Smooth muscle cell (in vitro differentiated cells): ENCODE results near the gene TSKU. TPM values are rescaled to one million over a fixed set of nuclear protein-coding genes. Genes with fewer than 3 reads are reported as not detected.

Experiments used
- DNase-seq: peaks from one replicate; lab custom pipeline; 2025; ENCODE audit not compliant: unreplicated experiment; lab: John Stamatoyannopoulos, UW
- H2AFZ ChIP-seq: fragments of 200-600 bp; sonication (generic); 2 replicates; pipeline ENCODE4 v1.6.0; 2016; ENCODE audit warnings: antibody characterized with exemption, low read depth, mild to moderate bottlenecking
- H3F3A ChIP-seq: fragments of 200-600 bp; sonication (generic); 2 replicates; pipeline ENCODE4 v1.6.0; 2017; ENCODE audit warnings: antibody characterized with exemption, low read depth
- H3K27ac ChIP-seq: fragments of 200-600 bp; sonication (generic); 2 replicates; pipeline ENCODE4 v1.5.1; 2016; ENCODE audit warnings: low read depth, mild to moderate bottlenecking
- H3K27me3 ChIP-seq: fragments of 200-600 bp; sonication (generic); 2 replicates; pipeline ENCODE4 v1.6.1; 2016; ENCODE audit warnings: low read depth, mild to moderate bottlenecking
- H3K36me3 ChIP-seq: fragments of 200-600 bp; sonication (generic); 2 replicates; pipeline ENCODE4 v1.5.1; 2016; ENCODE audit warnings: low read depth
- H3K4me1 ChIP-seq: fragments of 200-600 bp; sonication (generic); 2 replicates; pipeline ENCODE4 v1.5.1; 2016; ENCODE audit warnings: low read depth
- H3K4me2 ChIP-seq: fragments of 200-600 bp; sonication (generic); 2 replicates; pipeline ENCODE4 v1.6.0; 2016; ENCODE audit warnings: mild to moderate bottlenecking
- H3K4me3 ChIP-seq: fragments of 200-600 bp; sonication (generic); 2 replicates; pipeline ENCODE4 v1.5.1; 2016; ENCODE audit warnings: mild to moderate bottlenecking
- H3K79me2 ChIP-seq: fragments of 200-600 bp; sonication (generic); 2 replicates; pipeline ENCODE4 v1.6.0; 2016; ENCODE audit warnings: low read depth, mild to moderate bottlenecking
- H3K9ac ChIP-seq: fragments of 200-600 bp; sonication (generic); 2 replicates; pipeline ENCODE4 v1.6.0; 2016; ENCODE audit warnings: low read depth
- H3K9me3 ChIP-seq: fragments of 200-600 bp; sonication (generic); replicated peaks from 2 replicates; pipeline ENCODE4 v1.5.1; 2016; ENCODE audit warnings: low read depth
- H4K20me1 ChIP-seq: fragments of 200-600 bp; sonication (generic); 2 replicates; pipeline ENCODE4 v1.6.0; 2016; ENCODE audit warnings: low read depth
- CTCF ChIP-seq: fragments of 200-600 bp; sonication (generic); IDR thresholded peaks from 2 replicates; pipeline ENCODE4 v1.5.1; 2017; ENCODE audit warnings: borderline replicate concordance, mild to moderate bottlenecking, antibody characterized with exemption; ENCODE audit not compliant: insufficient read depth, poor library complexity, severe bottlenecking
- WGBS: methylation state at CpG from one replicate; pipeline ENCODE4 v1.1.7; 2016; ENCODE audit warnings: low lambda C conversion rate; 5-methylcytosine and 5-hydroxymethylcytosine counted together
- polyA plus RNA-seq: library from polyadenylated mRNA; unstranded; fragments of >200 nt; fragmentation: Nextera tagmentation; extraction: Ambion mirVana; gene quantifications from 2 replicates; pipeline ENCODE4 v1.2.1, GENCODE V29; 2016
- total RNA-seq: library from RNA; depleted of rRNA; stranded (reverse); fragments of >200 nt; gene quantifications from 2 replicates; pipeline ENCODE4 v1.2.3, GENCODE V29; 2014

The TSKU gene
- total and polyA plus RNA-seq, 2 experiments from 2014 or later = 75.2 to 144 TPM

- Histone ChIP-seq H3F3A (peaks cover 4% of the 10 kb centered on the region), H3K4me2 (no peak overlapping the region), H3K9ac (no peak overlapping the region), H3K27ac (peak overlapping the region; percentile 77), H3K9me3 (no peaks in the 10 kb centered on the region), H3K4me3 (no peak overlapping the region), H4K20me1 (no peaks in the 10 kb centered on the region), H3K4me1 (peaks cover 44% of the 10 kb centered on the region), H3K27me3 (no peaks in the 10 kb centered on the region), H3K36me3 (no peaks in the 10 kb centered on the region), H3K79me2 (no peaks in the 10 kb centered on the region), H2AFZ (no peak overlapping the region)
- no peak for DNase-seq
- WGBS = 78% methylated on average over 7 of the region's 7 CpGs
- no peak for TF ChIP-seq CTCF
Observed at GRCh38 chr11:76806131-76806530, 23.0 kb downstream of the TSKU start.

DNA sequence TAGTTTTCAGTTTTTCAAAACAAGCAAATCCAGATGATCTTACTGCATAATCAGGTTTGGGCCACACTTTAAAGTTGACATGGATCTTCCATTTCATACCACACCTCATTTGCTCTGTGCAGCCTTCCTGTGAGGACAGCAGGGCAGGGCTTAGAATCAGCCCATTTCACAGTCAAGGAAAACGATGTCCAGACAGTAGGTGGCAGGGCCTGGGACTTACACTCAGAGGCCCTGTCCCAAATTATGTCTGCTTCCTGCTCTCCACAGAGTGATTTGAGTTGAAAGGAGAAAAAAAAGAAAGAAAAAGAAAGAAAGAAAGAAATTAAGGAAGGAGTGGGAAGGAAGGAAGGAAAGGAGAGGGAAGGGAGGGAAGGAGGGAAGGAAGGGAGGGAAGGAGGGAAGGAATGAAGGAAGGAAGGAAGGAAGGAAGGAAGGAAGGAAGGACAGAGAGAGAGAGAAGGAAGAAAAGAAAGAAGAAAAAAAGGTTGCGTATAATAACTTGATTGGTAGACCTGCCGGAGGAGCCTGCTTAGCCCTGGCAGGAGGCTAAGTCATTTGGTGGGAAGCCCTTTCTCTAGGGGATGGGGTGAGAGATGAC lies 23.6 kb downstream of the TSKU start:
- DNase-seq = no peak
- H3K4me2 ChIP-seq = peak overlapping the region; percentile 80
- H3K9me3 ChIP-seq = no peaks in the 10 kb centered on the region
- H3F3A ChIP-seq = peaks cover 4% of the 10 kb centered on the region
- no peaks in the 10 kb centered on the region for H3K36me3 ChIP-seq
- peaks cover 38% of the 10 kb centered on the region for H3K4me1 ChIP-seq
- no peak overlapping the region for H3K9ac ChIP-seq
- H3K27ac ChIP-seq = peak overlapping the region; percentile 77
- no peaks in the 10 kb centered on the region for H3K79me2 ChIP-seq
- no peak overlapping the region for H3K4me3 ChIP-seq
- no peak overlapping the region for H2AFZ ChIP-seq
- 71% methylated on average over 3 of the region's 3 CpGs for whole genome bisulfite sequencing
- no peaks in the 10 kb centered on the region for H4K20me1 ChIP-seq
- no peaks in the 10 kb centered on the region for H3K27me3 ChIP-seq
- TF ChIP-seq CTCF = no peak

GRCh38 chr11:76807206-76807875 lies 24.2 kb downstream of the TSKU start:
- H3K4me2 ChIP-seq = peak overlapping the region; percentile 80
- H3K9ac ChIP-seq = no peak overlapping the region
- TF ChIP-seq CTCF = peak; percentile 69
- peak overlapping the region; percentile 85 for H2AFZ ChIP-seq
- H3K36me3 ChIP-seq = no peaks in the 10 kb centered on the region
- H3F3A ChIP-seq = peaks cover 4% of the 10 kb centered on the region
- no peak overlapping the region for H3K4me3 ChIP-seq
- H3K27ac ChIP-seq = peak overlapping the region; percentile 77
- peak; percentile 68 for DNase-seq
- peaks cover 35% of the 10 kb centered on the region for H3K4me1 ChIP-seq
- no peaks in the 10 kb centered on the region for H4K20me1 ChIP-seq
- no peaks in the 10 kb centered on the region for H3K79me2 ChIP-seq
- 24% methylated on average over 19 of the region's 19 CpGs for WGBS
- no peaks in the 10 kb centered on the region for H3K27me3 ChIP-seq
- H3K9me3 ChIP-seq = no peaks in the 10 kb centered on the region
